ENCODE measurements around the gene USP49. TPM values are rescaled to one million over a fixed set of nuclear protein-coding genes. Genes with fewer than 3 reads are reported as not detected.

USP49 gene
- total and polyA plus RNA-seq, 2 of the 4 experiments (the other 2 are of a cell fraction): 1.4 to 2.1 TPM

DNA sequence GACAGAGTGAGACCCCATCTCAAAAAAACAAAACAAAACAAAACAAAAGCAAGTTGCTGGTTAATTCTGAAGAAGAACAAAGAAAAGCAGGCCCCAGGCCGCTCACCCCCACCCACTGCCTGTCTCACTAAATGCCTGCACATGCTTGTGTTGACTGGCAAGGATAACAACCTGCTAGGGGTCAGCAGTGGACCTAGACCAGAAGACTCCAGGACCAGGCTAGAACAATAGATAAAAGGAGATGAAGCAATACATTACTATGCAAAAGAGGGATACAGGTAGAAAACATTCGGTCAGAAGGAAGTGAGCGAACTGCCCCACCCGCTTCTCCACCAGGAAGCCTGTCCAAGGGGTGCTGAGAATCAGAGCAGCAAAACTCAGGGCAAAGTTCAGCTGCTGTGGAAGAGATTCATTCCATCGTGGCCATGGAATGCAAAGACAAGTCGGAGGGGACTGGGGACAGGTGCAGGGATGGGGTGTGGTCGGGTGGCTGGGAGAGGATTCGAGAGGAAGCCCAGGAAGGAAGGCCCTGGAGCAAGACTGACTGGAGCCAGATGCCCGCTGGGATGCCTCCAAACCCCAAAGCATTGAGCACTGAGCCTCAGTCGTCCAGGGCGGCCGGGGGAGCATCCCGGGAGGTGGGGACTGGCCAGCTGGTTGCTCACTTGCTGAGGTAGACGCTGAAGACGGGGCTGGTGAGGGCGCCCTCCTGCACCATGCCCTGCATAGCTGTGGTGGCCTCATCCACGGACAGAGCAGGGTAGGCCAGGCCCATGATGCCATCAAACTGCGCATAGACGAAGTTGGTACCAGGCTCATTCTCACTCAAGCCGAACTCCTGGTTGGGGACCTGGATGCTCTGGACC, 153.3 kb downstream of the USP49 start:
- 87% methylated on average over 17 of the region's 20 CpGs; no CpG with 5 or more reads in 1 of the 2 experiments for WGBS, 2 experiments (ENCODE audit: extremely low coverage in 2 of 2, insufficient read length in 1 of 2)
- no peak overlapping the region for H2BK20ac ChIP-seq (ENCODE audit: low read depth, low read length)
- no peaks in the 10 kb centered on the region for H3K9me3 ChIP-seq (ENCODE audit: control insufficient read depth, insufficient read depth, low read length)
- no peak overlapping the region for H4K5ac ChIP-seq (ENCODE audit: low read depth, low read length)
- H4K20me1 ChIP-seq (ENCODE audit: insufficient read depth, low read length): no peaks in the 10 kb centered on the region
- H3K9me1 ChIP-seq (ENCODE audit: insufficient read depth, low read length): no peaks in the 10 kb centered on the region
- H3K27ac ChIP-seq (ENCODE audit: insufficient read depth, low read length): no peak overlapping the region
- no peak overlapping the region for H3K56ac ChIP-seq (ENCODE audit: extremely low read depth, insufficient read depth, low read length)
- H3K27me3 ChIP-seq (ENCODE audit: control insufficient read depth, insufficient read depth, low read length): peaks cover 7% of the 10 kb centered on the region; the same call in 1 of the 2 replicates
- no peak overlapping the region for H4K91ac ChIP-seq (ENCODE audit: insufficient read depth, low read depth, low read length)
- no peak overlapping the region for H2BK5ac ChIP-seq (ENCODE audit: low read depth, low read length, poor library complexity, severe bottlenecking)
- in situ Hi-C loops (cut with MboI; ENCODE audit: low sequenced_read_pairs) (no loop called here), intact Hi-C loops (cut with micrococcal nuclease) (no loop called here), dilution Hi-C loops (cut with HindIII; ENCODE audit: low sequenced_read_pairs, unreplicated experiment) (no loop called here)
- H3K23ac ChIP-seq (ENCODE audit: low read depth, low read length): no peak overlapping the region
- ATAC-seq (ENCODE audit: low read depth): no peak
- no peak overlapping the region for H3K18ac ChIP-seq (ENCODE audit: low read depth, low read length)
- no peak overlapping the region for H3K4me2 ChIP-seq (ENCODE audit: low read depth, low read length)
- POLR2A ChIA-PET (ENCODE audit: unreplicated experiment): no interaction called here
- no peak overlapping the region for H2BK120ac ChIP-seq (ENCODE audit: low read depth, low read length)
- no peaks in the 10 kb centered on the region for H3K4me1 ChIP-seq (ENCODE audit: control insufficient read depth, insufficient read depth, low read length)
- no peak overlapping the region for H2AK9ac ChIP-seq (replicated peaks; ENCODE audit: low read depth, low read length, poor library complexity)
- no peak overlapping the region for H2AFZ ChIP-seq (replicated peaks; ENCODE audit: low read length, poor library complexity)
- H3K36me3 ChIP-seq (ENCODE audit: control insufficient read depth, insufficient read depth, low read length): no peaks in the 10 kb centered on the region
- no peaks in the 10 kb centered on the region for H3K79me1 ChIP-seq (ENCODE audit: low read depth in 1 of 2, low read length in 2 of 2)
- H3K14ac ChIP-seq (replicated peaks; ENCODE audit: low read depth, low read length): no peak overlapping the region
- no peak overlapping the region for H4K8ac ChIP-seq (ENCODE audit: low read depth in 2 of 2, low read length in 2 of 2)
- no peak overlapping the region for H3K4ac ChIP-seq (ENCODE audit: low read depth, low read length)
- no peak for TF ChIP-seq CEBPB (IDR thresholded peaks at IDR 0.05; ENCODE audit: low read depth, low read length)
- TF ChIP-seq SMC3 (IDR thresholded peaks at IDR 0.05; ENCODE audit: low read depth, low read length): no peak
- no peak for TF ChIP-seq RFX5 (IDR thresholded peaks at IDR 0.05; ENCODE audit: low read depth, low read length)
- TF ChIP-seq, protein P1, sequence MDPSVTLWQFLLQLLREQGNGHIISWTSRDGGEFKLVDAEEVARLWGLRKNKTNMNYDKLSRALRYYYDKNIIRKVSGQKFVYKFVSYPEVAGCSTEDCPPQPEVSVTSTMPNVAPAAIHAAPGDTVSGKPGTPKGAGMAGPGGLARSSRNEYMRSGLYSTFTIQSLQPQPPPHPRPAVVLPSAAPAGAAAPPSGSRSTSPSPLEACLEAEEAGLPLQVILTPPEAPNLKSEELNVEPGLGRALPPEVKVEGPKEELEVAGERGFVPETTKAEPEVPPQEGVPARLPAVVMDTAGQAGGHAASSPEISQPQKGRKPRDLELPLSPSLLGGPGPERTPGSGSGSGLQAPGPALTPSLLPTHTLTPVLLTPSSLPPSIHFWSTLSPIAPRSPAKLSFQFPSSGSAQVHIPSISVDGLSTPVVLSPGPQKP (IDR thresholded peaks at IDR 0.05; ENCODE audit: borderline replicate concordance, low read depth, low read length): no peak
- TF ChIP-seq RCOR1 (IDR thresholded peaks at IDR 0.05; ENCODE audit: insufficient replicate concordance, low read length): no peak
- no peak for TF ChIP-seq MAZ (IDR thresholded peaks at IDR 0.05; ENCODE audit: borderline replicate concordance, low read depth, low read length)
- no peak for TF ChIP-seq CHD1 (IDR thresholded peaks at IDR 0.05; ENCODE audit: low read depth, low read length)
- TF ChIP-seq, protein P2, sequence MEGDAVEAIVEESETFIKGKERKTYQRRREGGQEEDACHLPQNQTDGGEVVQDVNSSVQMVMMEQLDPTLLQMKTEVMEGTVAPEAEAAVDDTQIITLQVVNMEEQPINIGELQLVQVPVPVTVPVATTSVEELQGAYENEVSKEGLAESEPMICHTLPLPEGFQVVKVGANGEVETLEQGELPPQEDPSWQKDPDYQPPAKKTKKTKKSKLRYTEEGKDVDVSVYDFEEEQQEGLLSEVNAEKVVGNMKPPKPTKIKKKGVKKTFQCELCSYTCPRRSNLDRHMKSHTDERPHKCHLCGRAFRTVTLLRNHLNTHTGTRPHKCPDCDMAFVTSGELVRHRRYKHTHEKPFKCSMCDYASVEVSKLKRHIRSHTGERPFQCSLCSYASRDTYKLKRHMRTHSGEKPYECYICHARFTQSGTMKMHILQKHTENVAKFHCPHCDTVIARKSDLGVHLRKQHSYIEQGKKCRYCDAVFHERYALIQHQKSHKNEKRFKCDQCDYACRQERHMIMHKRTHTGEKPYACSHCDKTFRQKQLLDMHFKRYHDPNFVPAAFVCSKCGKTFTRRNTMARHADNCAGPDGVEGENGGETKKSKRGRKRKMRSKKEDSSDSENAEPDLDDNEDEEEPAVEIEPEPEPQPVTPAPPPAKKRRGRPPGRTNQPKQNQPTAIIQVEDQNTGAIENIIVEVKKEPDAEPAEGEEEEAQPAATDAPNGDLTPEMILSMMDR (conservative IDR thresholded peaks at IDR 0.05; ENCODE audit: low read depth, low read length): no peak
- BruUV-seq (replicated peaks): no TSS peak
- CTCF ChIA-PET: interaction anchor here (1.0 kb wide), 1 partner anchor 34 kb away, joined by 3 read pairs; no protein-coding TSS in a partner anchor
- H3K9ac ChIP-seq (ENCODE audit: low read depth, low read length): no peak overlapping the region
- H2AK5ac ChIP-seq (ENCODE audit: low read depth, low read length): no peak overlapping the region
- no peak overlapping the region for H2BK15ac ChIP-seq (ENCODE audit: low read depth, low read length)
- DNase-seq: no peak
- H3K4me3 ChIP-seq (ENCODE audit: insufficient read depth, low read depth, low read length): no peak overlapping the region

Measured in IMR-90 (cell line).